Keratinocyte (primary cell): ENCODE measurements around the gene COX6B1. TPM values are rescaled to one million over a fixed set of nuclear protein-coding genes. Genes with fewer than 3 reads are reported as not detected.

Experiments used
- DNase-seq: peaks from one replicate; pipeline ENCODE4 v3.0.0-alpha.2; 2011; ENCODE audit warnings: low read depth, missing footprints, low spot score
- FAIRE-seq: peaks from 2 replicates; lab custom pipeline; 2011; peaks lifted over from hg19 to GRCh38; lab: Jason Lieb, UNC
- H2AFZ ChIP-seq: 2 replicates; pipeline ENCODE4 v1.6.0; 2012; ENCODE audit warnings: low read length, control low read depth, inconsistent platforms; ENCODE audit not compliant: control insufficient read depth
- H3K27ac ChIP-seq: 2 replicates; pipeline ENCODE4 v1.5.1; 2011; ENCODE audit warnings: low read length; ENCODE audit not compliant: control insufficient read depth, insufficient read depth
- H3K27me3 ChIP-seq: 3 replicates; pipeline ENCODE4 v1.6.0; 2011; ENCODE audit warnings: low read length; ENCODE audit not compliant: control insufficient read depth, insufficient read depth; ENCODE audit errors: extremely low read depth
- H3K36me3 ChIP-seq, 2 experiments: 2 replicates in 1 of 2; 3 replicates in 1 of 2; pipeline ENCODE4 v1.5.1; 2011; ENCODE audit warnings: low read length in 2 of 2, mild to moderate bottlenecking in 1 of 2; ENCODE audit not compliant: control insufficient read depth in 2 of 2, insufficient read depth in 2 of 2; ENCODE audit errors: extremely low read depth in 1 of 2
- H3K4me1 ChIP-seq: 3 replicates; pipeline ENCODE4 v1.5.1; 2011; ENCODE audit warnings: low read length; ENCODE audit not compliant: control insufficient read depth, insufficient read depth; ENCODE audit errors: extremely low read depth
- H3K4me2 ChIP-seq: 3 replicates; pipeline ENCODE4 v1.6.0; 2011; ENCODE audit warnings: low read depth, low read length; ENCODE audit not compliant: control insufficient read depth, insufficient read depth; ENCODE audit errors: extremely low read depth
- H3K4me3 ChIP-seq, 3 experiments: fragments of 200-600 bp in 1 of 3; sonication (generic) in 1 of 3; 2 replicates in 2 of 3; 3 replicates in 1 of 3; pipeline ENCODE4 v1.5.1; 2011 to 2016; ENCODE audit warnings: low read length in 3 of 3, mild to moderate bottlenecking in 3 of 3, control low read depth in 2 of 3, inconsistent platforms in 1 of 3, low read depth in 1 of 3, mixed read lengths in 1 of 3, mixed run types in 1 of 3, moderate library complexity in 1 of 3; ENCODE audit not compliant: control insufficient read depth in 2 of 3, insufficient read depth in 2 of 3; ENCODE audit errors: extremely low read depth in 1 of 3
- H3K79me2 ChIP-seq: 2 replicates; pipeline ENCODE4 v1.6.0; 2012; ENCODE audit warnings: low read length; ENCODE audit not compliant: control insufficient read depth, insufficient read depth
- H3K9ac ChIP-seq: 3 replicates; pipeline ENCODE4 v1.6.0; 2011; ENCODE audit warnings: low read length; ENCODE audit not compliant: control insufficient read depth, insufficient read depth; ENCODE audit errors: extremely low read depth
- H3K9me1 ChIP-seq: 3 replicates; pipeline ENCODE4 v1.6.0; 2011; ENCODE audit warnings: low read length; ENCODE audit not compliant: control insufficient read depth, insufficient read depth; ENCODE audit errors: extremely low read depth
- H3K9me3 ChIP-seq: 2 replicates; pipeline ENCODE4 v1.5.1; 2012; ENCODE audit warnings: low read depth, low read length; ENCODE audit not compliant: control insufficient read depth
- H4K20me1 ChIP-seq: 3 replicates; pipeline ENCODE4 v1.6.0; 2011; ENCODE audit warnings: low read length; ENCODE audit not compliant: control insufficient read depth, insufficient read depth; ENCODE audit errors: extremely low read depth
- CTCF ChIP-seq, 3 experiments: IDR thresholded peaks in 1 of 3; conservative IDR thresholded peaks in 1 of 3; optimal IDR thresholded peaks in 1 of 3; 2 replicates in 2 of 3; 3 replicates in 1 of 3; pipeline versions ENCODE3 to v1.5.1; 2011; ENCODE audit warnings: low read length in 3 of 3, mild to moderate bottlenecking in 3 of 3, moderate library complexity in 2 of 3, control low read depth in 1 of 3, inconsistent platforms in 1 of 3; ENCODE audit not compliant: insufficient read depth in 2 of 3; ENCODE audit errors: extremely low read depth in 1 of 3
- EZH2 ChIP-seq: IDR thresholded peaks from one replicate; pipeline ENCODE4 v1.6.1; 2012; ENCODE audit warnings: inconsistent platforms, mild to moderate bottlenecking, low read length, moderate library complexity
- dilution Hi-C: fragments of 300-500 bp; cut with MboI; formaldehyde crosslinking; loops from one replicate; pipeline ENCODE4 v1.7.0; 2020; ENCODE audit warnings: low sequenced_read_pairs; ENCODE audit not compliant: extremely low pct_ligation_motif_present
- polyA plus RNA-seq, 5 experiments: library from polyadenylated mRNA; depleted of rRNA in 3 of 5; stranded (reverse) in 3 of 5; stranded (forward) in 1 of 5; unstranded in 1 of 5; fragments of >200 nt; gene quantifications; 1 replicate in 1 of 5; 2 replicates in 3 of 5; 3 replicates in 1 of 5; pipeline versions ENCODE4 v1.2.1 to v1.2.3, GENCODE V29; 2011 to 2012; ENCODE audit warnings: missing spikeins in 2 of 5, low read depth in 1 of 5, low replicate concordance in 1 of 5

The COX6B1 gene
- polyA plus RNA-seq, 1 donor (not counting 4 experiments of a cell fraction or from before 2014, with no cell fraction given), result 509 TPM

GRCh38 chr19:35670686-35671085 lies 22.6 kb downstream of the COX6B1 start:
- no peak overlapping the region for H3K9ac ChIP-seq
- H3K4me3 ChIP-seq, result no peak overlapping the region
- no peaks in the 10 kb centered on the region for H3K79me2 ChIP-seq
- H3K4me2 ChIP-seq, result no peak overlapping the region
- peaks cover 7% of the 10 kb centered on the region for H3K4me1 ChIP-seq
- H3K36me3 ChIP-seq, result no peaks in the 10 kb centered on the region
- H4K20me1 ChIP-seq, result no peaks in the 10 kb centered on the region
- FAIRE-seq, result no peak
- no peak overlapping the region for H2AFZ ChIP-seq
- no peaks in the 10 kb centered on the region for H3K9me1 ChIP-seq
- H3K27ac ChIP-seq, result no peak overlapping the region
- dilution Hi-C loops, result no loop called here
- no peak for DNase-seq
- H3K27me3 ChIP-seq, result peaks cover 13% of the 10 kb centered on the region
- no peaks in the 10 kb centered on the region for H3K9me3 ChIP-seq
- no peak for TF ChIP-seq CTCF (optimal IDR thresholded peaks at IDR 0.05 in 1 of 3, IDR thresholded peaks at IDR 0.05 in 1 of 3, conservative IDR thresholded peaks at IDR 0.05 in 1 of 3; ENCODE audit: extremely low read depth in 1 of 3, insufficient read depth in 2 of 3, low read length in 3 of 3)
- TF ChIP-seq EZH2, result no peak

- H3K27me3 ChIP-seq, result peaks cover 14% of the 10 kb centered on the region
- dilution Hi-C loops, result no loop called here
- no peaks in the 10 kb centered on the region for H3K36me3 ChIP-seq
- no peaks in the 10 kb centered on the region for H3K9me3 ChIP-seq
- DNase-seq, result no peak
- no peak overlapping the region for H3K27ac ChIP-seq
- no peaks in the 10 kb centered on the region for H4K20me1 ChIP-seq
- H3K9me1 ChIP-seq, result no peaks in the 10 kb centered on the region
- no peaks in the 10 kb centered on the region for H3K79me2 ChIP-seq
- H3K9ac ChIP-seq, result no peak overlapping the region
- no peak overlapping the region for H3K4me3 ChIP-seq
- peaks cover 7% of the 10 kb centered on the region for H3K4me1 ChIP-seq
- FAIRE-seq, result no peak
- no peak overlapping the region for H2AFZ ChIP-seq
- H3K4me2 ChIP-seq, result no peak overlapping the region
- TF ChIP-seq EZH2 (no peak), CTCF (optimal IDR thresholded peaks at IDR 0.05 in 1 of 3, IDR thresholded peaks at IDR 0.05 in 1 of 3, conservative IDR thresholded peaks at IDR 0.05 in 1 of 3; ENCODE audit: extremely low read depth in 1 of 3, insufficient read depth in 2 of 3, low read length in 3 of 3) (no peak)
Observed at GRCh38 chr19:35671818-35672217, 23.7 kb downstream of the COX6B1 start.
